K562 (cell line): Measurements from ENCODE around the gene PPP1R3G. TPM values are rescaled to one million over a fixed set of nuclear protein-coding genes. Genes with fewer than 3 reads are reported as not detected.

ENCODE experiments used
- ATAC-seq: fragments of 200-7000 bp; cut with Tn5 transposase; 3 replicates; pipeline ENCODE4 v1.9.1; 2020; ENCODE audit warnings: moderate library complexity
- BruUV-seq: library from RNA; stranded (reverse); fragments of 400-500 nt; replicated peaks from 2 replicates; lab custom pipeline; 2021; lab: Mats Ljungman, UMichigan
- CTCF ChIA-PET: fragments of 300-600 bp; formaldehyde crosslinking; extraction: SDS; loops from one replicate; lab custom pipeline; 2021; ENCODE audit warnings: low intra/inter-chr PET ratio; lab: Yijun Ruan, JAX
- POLR2A ChIA-PET: fragments of 300-600, 350-650 bp; sonication (Branson Sonifier 250); formaldehyde crosslinking; extraction: SDS; loops from one replicate; lab custom pipeline; 2021; ENCODE audit warnings: antibody characterized with exemption, inconsistent platforms; lab: Yijun Ruan, JAX
- DNase-seq, 4 experiments: peaks; one replicate each; pipeline versions ENCODE4 v3.0.0 to v3.0.0-alpha.2; 2011 to 2018; ENCODE audit warnings: low spot score in 3 of 4, mixed read lengths in 3 of 4; ENCODE audit errors: extremely low read depth in 1 of 4
- FAIRE-seq: peaks from 2 replicates; lab custom pipeline; 2011; peaks lifted over from hg19 to GRCh38; lab: Jason Lieb, UNC
- H2AFZ ChIP-seq: 2 replicates; pipeline ENCODE4 v1.6.0; 2011; ENCODE audit warnings: low read depth, low read length, control low read depth, inconsistent platforms
- H3K27ac ChIP-seq: fragments of 200-600 bp; 3 replicates; pipeline ENCODE4 v1.8.0; 2011; ENCODE audit warnings: low read depth, mild to moderate bottlenecking, control low read depth, inconsistent platforms, low read length, moderate library complexity, mixed read lengths; ENCODE audit errors: extremely low read depth
- H3K27me3 ChIP-seq, 2 experiments: fragments of 300-600 bp in 1 of 2; 2 replicates in 1 of 2; 3 replicates in 1 of 2; pipeline versions ENCODE4 v1.6.0 to v1.8.0; 2011; ENCODE audit warnings: inconsistent platforms in 2 of 2, low read length in 2 of 2, mild to moderate bottlenecking in 1 of 2, mixed read lengths in 1 of 2, moderate library complexity in 1 of 2; ENCODE audit not compliant: control insufficient read depth in 2 of 2, insufficient read depth in 2 of 2
- H3K36me3 ChIP-seq: fragments of 300-600 bp; 3 replicates; pipeline ENCODE4 v1.8.0; 2011; ENCODE audit warnings: mild to moderate bottlenecking, low read length, inconsistent platforms; ENCODE audit not compliant: control insufficient read depth, insufficient read depth
- H3K4me1 ChIP-seq, 2 experiments: fragments of 200-600 bp in 1 of 2; replicated peaks in 1 of 2; 2 replicates in 1 of 2; 3 replicates in 1 of 2; pipeline versions ENCODE4 v1.5.1 to v1.8.0; 2011; ENCODE audit warnings: inconsistent platforms in 2 of 2, low read length in 2 of 2, mild to moderate bottlenecking in 1 of 2, mixed read lengths in 1 of 2, moderate library complexity in 1 of 2; ENCODE audit not compliant: control insufficient read depth in 2 of 2, insufficient read depth in 2 of 2
- H3K4me2 ChIP-seq: 2 replicates; pipeline ENCODE4 v1.6.1; 2011; ENCODE audit warnings: low read length, control low read depth, inconsistent platforms, mixed read lengths; ENCODE audit not compliant: insufficient read depth
- H3K4me3 ChIP-seq: fragments of 200-600 bp; sonication (generic), shearing (Covaris generic); 2 replicates; pipeline ENCODE4 v1.5.1; 2016; ENCODE audit warnings: control low read depth, inconsistent platforms
- H3K79me2 ChIP-seq: fragments of 200-600 bp; 3 replicates; pipeline ENCODE4 v1.8.0; 2011; ENCODE audit warnings: low read length, inconsistent platforms; ENCODE audit not compliant: control insufficient read depth, insufficient read depth
- H3K9ac ChIP-seq, 2 experiments: 2 replicates each; pipeline versions ENCODE4 v1.6.0 to v1.6.1; 2011; ENCODE audit warnings: low read depth in 2 of 2, low read length in 2 of 2, control low read depth in 1 of 2, inconsistent platforms in 1 of 2, mild to moderate bottlenecking in 1 of 2, mixed read lengths in 1 of 2; ENCODE audit not compliant: insufficient read depth in 1 of 2
- H3K9me1 ChIP-seq: one replicate; pipeline ENCODE4 v1.6.0; 2011; ENCODE audit warnings: inconsistent platforms, mild to moderate bottlenecking, low read length, moderate library complexity; ENCODE audit not compliant: control insufficient read depth, insufficient read depth
- H3K9me3 ChIP-seq: replicated peaks from 2 replicates; pipeline ENCODE4 v1.5.1; 2011; ENCODE audit warnings: low read depth, low read length, inconsistent platforms; ENCODE audit not compliant: control insufficient read depth, insufficient read depth
- H4K20me1 ChIP-seq: replicated peaks from 2 replicates; pipeline ENCODE4 v1.6.1; 2011; ENCODE audit warnings: low read length, inconsistent platforms, mixed read lengths; ENCODE audit not compliant: control insufficient read depth, insufficient read depth
- BACH1 ChIP-seq: fragments of 200-800 bp; sonication (Bioruptor generic); IDR thresholded peaks from 2 replicates; pipeline ENCODE4 v1.6.1; 2016; ENCODE audit warnings: missing genetic modification characterization, missing compliant biosample characterization
- WGBS: fragments of 100-300 bp; shearing (Covaris generic); methylation state at CpG from one replicate; pipeline ENCODE4 v1.1.6; 2016; ENCODE audit warnings: low coverage, mixed read lengths; ENCODE audit not compliant: insufficient coverage; ENCODE audit errors: missing lambda C conversion rate; 5-methylcytosine and 5-hydroxymethylcytosine counted together
- in situ Hi-C: fragments of 300-500 bp; cut with MboI; formaldehyde crosslinking; loops from 4 replicates; pipeline ENCODE4 v1.15.0; 2018; ENCODE audit warnings: inconsistent platforms, mixed read lengths
- intact Hi-C: fragments of 100-400 bp; cut with micrococcal nuclease; formaldehyde crosslinking; loops from 2 replicates; pipeline ENCODE4 v1.14.2; 2022
- polyA plus RNA-seq, 8 experiments: library from polyadenylated mRNA; depleted of rRNA in 4 of 8; stranded (reverse) in 5 of 8; unstranded in 3 of 8; fragments of >200 nt; fragmentation: Nextera tagmentation in 2 of 8; fragmentation: Illumina TruSeq in 1 of 8; extraction: Ambion mirVana in 2 of 8; extraction: Trizol in 1 of 8; gene quantifications; 2 replicates each; pipeline versions ENCODE4 v1.2.1 to v1.2.3, GENCODE V29; 2011 to 2014; ENCODE audit warnings: inconsistent platforms in 1 of 8, missing spikeins in 1 of 8
- total RNA-seq, 7 experiments: library from RNA; depleted of rRNA in 6 of 7; stranded (reverse); fragments of >200 nt in 6 of 7; fragmentation: Illumina TruSeq in 2 of 7; extraction: Trizol in 2 of 7; gene quantifications; 2 replicates each; pipeline versions ENCODE4 v1.2.1 to v1.2.3, GENCODE V29; 2011 to 2021; ENCODE audit warnings: low replicate concordance in 1 of 7
- TF ChIP-seq, protein P1 (sequence below): sonication (generic); formaldehyde crosslinking; IDR thresholded peaks from 2 replicates; pipeline ENCODE4 v1.8.1; 2023; ENCODE audit warnings: mild to moderate bottlenecking, missing genetic modification reagents

The PPP1R3G gene
- total and polyA plus RNA-seq, 9 of the 15 experiments (the other 6 are each of a cell fraction or from before 2014, with no cell fraction given), result 0.01 to 0.13 (median 0.01) TPM; not detected in 4

DNA sequence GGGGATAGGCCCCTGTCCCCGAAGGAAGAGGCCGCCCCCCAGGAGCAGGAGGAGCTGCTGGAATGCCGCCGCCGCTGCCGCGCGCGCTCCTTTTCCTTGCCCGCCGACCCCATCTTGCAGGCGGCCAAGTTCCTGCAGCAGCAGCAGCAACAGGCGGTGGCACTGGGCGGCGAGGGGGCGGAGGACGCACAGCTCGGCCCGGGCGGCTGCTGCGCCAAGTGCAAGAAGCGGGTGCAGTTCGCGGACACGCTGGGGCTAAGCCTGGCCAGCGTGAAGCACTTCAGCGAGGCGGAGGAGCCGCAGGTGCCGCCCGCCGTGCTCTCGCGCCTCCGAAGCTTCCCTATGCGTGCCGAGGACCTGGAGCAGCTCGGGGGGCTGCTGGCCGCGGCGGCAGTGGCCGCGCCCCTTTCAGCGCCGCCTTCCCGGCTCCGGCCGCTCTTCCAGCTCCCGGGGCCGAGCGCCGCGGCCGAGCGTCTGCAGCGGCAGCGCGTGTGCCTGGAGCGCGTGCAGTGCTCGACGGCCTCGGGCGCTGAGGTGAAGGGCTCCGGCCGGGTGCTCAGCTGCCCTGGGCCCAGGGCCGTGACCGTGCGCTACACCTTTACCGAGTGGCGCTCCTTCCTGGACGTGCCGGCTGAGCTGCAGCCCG lies 630 bp downstream of the PPP1R3G start:
- Histone ChIP-seq H3K4me3 (no peak overlapping the region), H3K36me3 (no peaks in the 10 kb centered on the region), H3K9me3 (no peaks in the 10 kb centered on the region), H3K79me2 (no peaks in the 10 kb centered on the region), H3K9ac (no peak overlapping the region), H3K4me1 (peaks cover 5 to 23% of the 10 kb centered on the region in 2 experiments; a peak in 3 of 5 replicates), H3K4me2 (no peak overlapping the region), H3K9me1 (no peaks in the 10 kb centered on the region)
- 89% methylated on average over 21 of the region's 74 CpGs for WGBS
- FAIRE-seq (no peak), DNase-seq (no peak), ATAC-seq (no peak)
- intact Hi-C loops, result no loop called here
- no peak for TF ChIP-seq BACH1 (tag)
- TF ChIP-seq, protein P1, sequence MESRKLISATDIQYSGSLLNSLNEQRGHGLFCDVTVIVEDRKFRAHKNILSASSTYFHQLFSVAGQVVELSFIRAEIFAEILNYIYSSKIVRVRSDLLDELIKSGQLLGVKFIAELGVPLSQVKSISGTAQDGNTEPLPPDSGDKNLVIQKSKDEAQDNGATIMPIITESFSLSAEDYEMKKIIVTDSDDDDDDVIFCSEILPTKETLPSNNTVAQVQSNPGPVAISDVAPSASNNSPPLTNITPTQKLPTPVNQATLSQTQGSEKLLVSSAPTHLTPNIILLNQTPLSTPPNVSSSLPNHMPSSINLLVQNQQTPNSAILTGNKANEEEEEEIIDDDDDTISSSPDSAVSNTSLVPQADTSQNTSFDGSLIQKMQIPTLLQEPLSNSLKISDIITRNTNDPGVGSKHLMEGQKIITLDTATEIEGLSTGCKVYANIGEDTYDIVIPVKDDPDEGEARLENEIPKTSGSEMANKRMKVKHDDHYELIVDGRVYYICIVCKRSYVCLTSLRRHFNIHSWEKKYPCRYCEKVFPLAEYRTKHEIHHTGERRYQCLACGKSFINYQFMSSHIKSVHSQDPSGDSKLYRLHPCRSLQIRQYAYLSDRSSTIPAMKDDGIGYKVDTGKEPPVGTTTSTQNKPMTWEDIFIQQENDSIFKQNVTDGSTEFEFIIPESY (CRISPR knock-in tag), result peak; percentile 78; the same call in 1 of the 2 replicates
- TF ChIP-seq, all 486 proteins: peak for 1
- H3K27ac ChIP-seq, result no peak overlapping the region
- in situ Hi-C loops, result no loop called here
- ChIA-PET POLR2A (no interaction called here), CTCF (no interaction called here)
- no peak overlapping the region for H2AFZ ChIP-seq
- peaks cover 20 to 46% of the 10 kb centered on the region in 2 experiments; a peak in 3 of 5 replicates for H3K27me3 ChIP-seq
- no TSS peak for BruUV-seq
- no peaks in the 10 kb centered on the region for H4K20me1 ChIP-seq
